NCI-H1417 treated with DMSO at 0.1 percent for 48 hours (cell line): ENCODE data around the gene ZNF398.
"Not testable (repeated sequence)": the region's sequence is repeated elsewhere in the genome, so short reads cannot be mapped to it uniquely, and the experiment has no call there.

Experiments used
- DNase-seq: peaks from one replicate; lab custom pipeline; 2025; lab: John Stamatoyannopoulos, UW

The ZNF398 gene

GRCh38 chr7:149147072-149147751, at the start of gene ZNF398:
TSS of gene ZNF398 (plus strand) at chr7:149147453. CDS start at chr7:149147743, 290 bp downstream.
- peak; percentile 64 for DNase-seq

- no peak for DNase-seq
These were observed 48.2 kb upstream of the ZNF398 start for GRCh38 chr7:149099058-149099457.

- no peak for DNase-seq
These were observed 46.4 kb upstream of the ZNF398 start for GRCh38 chr7:149100821-149101220.

GRCh38 chr7:149102666-149103065, 44.6 kb upstream of the ZNF398 start:
- DNase-seq: no peak

- no peak for DNase-seq
These were observed 43.8 kb upstream of the ZNF398 start for GRCh38 chr7:149103424-149103823.

- DNase-seq: no peak
These were observed 43.0 kb upstream of the ZNF398 start for GRCh38 chr7:149104214-149104613.

GRCh38 chr7:149104749-149105148, 42.5 kb upstream of the ZNF398 start:
- no peak for DNase-seq

GRCh38 chr7:149109969-149110368, 37.3 kb upstream of the ZNF398 start:
- no peak for DNase-seq

- DNase-seq: no peak
These were observed 21.9 kb upstream of the ZNF398 start for GRCh38 chr7:149125189-149125862.

GRCh38 chr7:149125863-149126661, 21.2 kb upstream of the ZNF398 start, which contains the start of gene ZNF425:
TSS of gene ZNF425 (minus strand) at chr7:149126324. CDS start at chr7:149126213, 111 bp downstream.
- peak; percentile 26 for DNase-seq

GRCh38 chr7:149126662-149127266, 20.5 kb upstream of the ZNF398 start:
- DNase-seq: no peak

GRCh38 chr7:149130572-149131198, 16.6 kb upstream of the ZNF398 start:
- no peak for DNase-seq

GRCh38 chr7:149133028-149133710, 14.1 kb upstream of the ZNF398 start:
- no peak for DNase-seq

- no peak for DNase-seq
These were observed 11.1 kb upstream of the ZNF398 start for GRCh38 chr7:149136118-149136517.

GRCh38 chr7:149140831-149141230, 6.4 kb upstream of the ZNF398 start:
- no peak for DNase-seq

GRCh38 chr7:149141893-149142292, 5.4 kb upstream of the ZNF398 start:
- no peak for DNase-seq

GRCh38 chr7:149144436-149144922, 2.8 kb upstream of the ZNF398 start:
- not testable (repeated sequence) for DNase-seq

- no peak for DNase-seq
These were observed 2.0 kb upstream of the ZNF398 start for GRCh38 chr7:149145031-149145845.

- peak; percentile 8 for DNase-seq
These were observed 750 bp downstream of the ZNF398 start for GRCh38 chr7:149147752-149148653.
